ENCODE data around the gene ABHD17C.

- no peak for TF ChIP-seq CTCF (IDR thresholded peaks at IDR 0.05)
- TF ChIP-seq POLR2A (IDR thresholded peaks at IDR 0.05), result no peak
These were observed 35.8 kb downstream of the ABHD17C start for GRCh38 chr15:80730926-80731325.

Data from testis (tissue), 2 donors.